IMR-90 (cell line): ENCODE measurements around the gene ZNRF3. TPM values are rescaled to one million over a fixed set of nuclear protein-coding genes. Genes with fewer than 3 reads are reported as not detected.

ENCODE experiments used
- ATAC-seq: fragments of 200-7000 bp; cut with Tn5 transposase; 2 replicates; pipeline ENCODE4 v1.9.1; 2020; ENCODE audit warnings: low read depth, mild to moderate bottlenecking, moderate library complexity
- BruUV-seq: library from RNA; stranded (reverse); fragments of 400-500 nt; replicated peaks from 2 replicates; lab custom pipeline; 2021; lab: Mats Ljungman, UMichigan
- CTCF ChIA-PET: fragments of 300-600 bp; formaldehyde crosslinking; extraction: SDS; loops from one replicate; lab custom pipeline; 2021; ENCODE audit warnings: antibody characterized with exemption; lab: Yijun Ruan, JAX
- POLR2A ChIA-PET: fragments of 300-600 bp; sonication (Branson Sonifier 250); formaldehyde crosslinking; loops from one replicate; lab custom pipeline; 2022; ENCODE audit warnings: antibody characterized with exemption; ENCODE audit not compliant: unreplicated experiment; lab: Charles Lee
- DNase-seq: peaks from one replicate; pipeline ENCODE4 v3.0.0; 2013
- H2AFZ ChIP-seq: replicated peaks from 2 replicates; pipeline ENCODE3; 2013; ENCODE audit warnings: low read length, mild to moderate bottlenecking; ENCODE audit not compliant: poor library complexity
- H2AK5ac ChIP-seq: 2 replicates; pipeline ENCODE4 v1.6.1; 2013; ENCODE audit warnings: low read depth, low read length, inconsistent platforms
- H2AK9ac ChIP-seq: replicated peaks from 2 replicates; pipeline ENCODE3; 2013; ENCODE audit warnings: mild to moderate bottlenecking, low read depth, low read length, moderate library complexity; ENCODE audit not compliant: poor library complexity
- H2BK120ac ChIP-seq: 2 replicates; pipeline ENCODE4 v1.6.1; 2013; ENCODE audit warnings: low read depth, low read length, inconsistent platforms
- H2BK15ac ChIP-seq: 3 replicates; pipeline ENCODE4 v1.6.1; 2013; ENCODE audit warnings: low read depth, low read length, inconsistent platforms
- H2BK20ac ChIP-seq: 2 replicates; pipeline ENCODE4 v1.6.1; 2013; ENCODE audit warnings: low read depth, mild to moderate bottlenecking, inconsistent platforms, low read length, moderate library complexity
- H2BK5ac ChIP-seq: 2 replicates; pipeline ENCODE4 v1.6.1; 2013; ENCODE audit warnings: mild to moderate bottlenecking, low read depth, low read length, inconsistent platforms; ENCODE audit not compliant: poor library complexity, severe bottlenecking
- H3K14ac ChIP-seq: replicated peaks from 2 replicates; pipeline ENCODE4 v1.6.1; 2013; ENCODE audit warnings: low read depth, low read length, inconsistent platforms
- H3K18ac ChIP-seq: 2 replicates; pipeline ENCODE4 v1.6.1; 2013; ENCODE audit warnings: low read depth, low read length, control low read depth
- H3K23ac ChIP-seq: 2 replicates; pipeline ENCODE4 v1.6.1; 2013; ENCODE audit warnings: low read depth, low read length, inconsistent platforms
- H3K27ac ChIP-seq: 2 replicates; pipeline ENCODE4 v1.5.1; 2013; ENCODE audit warnings: mild to moderate bottlenecking, control low read depth, low read length; ENCODE audit not compliant: insufficient read depth
- H3K27me3 ChIP-seq: 2 replicates; pipeline ENCODE4 v1.6.1; 2013; ENCODE audit warnings: low read length; ENCODE audit not compliant: control insufficient read depth, insufficient read depth
- H3K36me3 ChIP-seq: 2 replicates; pipeline ENCODE4 v1.6.1; 2013; ENCODE audit warnings: low read length, mixed read lengths; ENCODE audit not compliant: control insufficient read depth, insufficient read depth
- H3K4ac ChIP-seq: 2 replicates; pipeline ENCODE4 v1.6.1; 2013; ENCODE audit warnings: low read depth, low read length, inconsistent platforms
- H3K4me1 ChIP-seq: 2 replicates; pipeline ENCODE4 v1.6.1; 2013; ENCODE audit warnings: low read length, mixed read lengths; ENCODE audit not compliant: control insufficient read depth, insufficient read depth
- H3K4me2 ChIP-seq: 2 replicates; pipeline ENCODE4 v1.6.1; 2013; ENCODE audit warnings: low read depth, mild to moderate bottlenecking, control low read depth, low read length, moderate library complexity
- H3K4me3 ChIP-seq: 2 replicates; pipeline ENCODE4 v1.5.1; 2013; ENCODE audit warnings: low read depth, mild to moderate bottlenecking, control low read depth, low read length, moderate library complexity; ENCODE audit not compliant: insufficient read depth
- H3K56ac ChIP-seq: 2 replicates; pipeline ENCODE4 v1.6.1; 2013; ENCODE audit warnings: low read length, inconsistent platforms; ENCODE audit not compliant: insufficient read depth; ENCODE audit errors: extremely low read depth
- H3K79me1 ChIP-seq, 2 experiments: 2 replicates each; pipeline ENCODE4 v1.6.1; 2013; ENCODE audit warnings: low read length in 2 of 2, inconsistent platforms in 1 of 2, low read depth in 1 of 2
- H3K9ac ChIP-seq: 2 replicates; pipeline ENCODE4 v1.6.1; 2013; ENCODE audit warnings: low read depth, low read length, control low read depth
- H3K9me1 ChIP-seq: 2 replicates; pipeline ENCODE4 v1.6.1; 2013; ENCODE audit warnings: low read length, inconsistent platforms; ENCODE audit not compliant: insufficient read depth
- H3K9me3 ChIP-seq: 2 replicates; pipeline ENCODE4 v1.6.1; 2013; ENCODE audit warnings: low read length; ENCODE audit not compliant: control insufficient read depth, insufficient read depth
- H4K20me1 ChIP-seq: 2 replicates; pipeline ENCODE4 v1.6.1; 2013; ENCODE audit warnings: low read length, inconsistent platforms; ENCODE audit not compliant: insufficient read depth
- H4K5ac ChIP-seq: 2 replicates; pipeline ENCODE4 v1.6.1; 2013; ENCODE audit warnings: mild to moderate bottlenecking, low read depth, low read length, control low read depth
- H4K8ac ChIP-seq, 2 experiments: 2 replicates each; pipeline ENCODE4 v1.6.1; 2013; ENCODE audit warnings: low read depth in 2 of 2, low read length in 2 of 2, control low read depth in 1 of 2, inconsistent platforms in 1 of 2
- H4K91ac ChIP-seq: 2 replicates; pipeline ENCODE4 v1.6.1; 2013; ENCODE audit warnings: low read depth, low read length, inconsistent platforms; ENCODE audit not compliant: insufficient read depth
- BHLHE40 ChIP-seq: fragments of 150-350 bp; IDR thresholded peaks from 2 replicates; pipeline ENCODE4 v1.6.1; 2016; ENCODE audit warnings: mild to moderate bottlenecking, low read depth, low read length
- ELK1 ChIP-seq: fragments of 150-350 bp; IDR thresholded peaks from 2 replicates; pipeline ENCODE4 v1.6.1; 2016; ENCODE audit warnings: low read depth, mild to moderate bottlenecking, low read length, moderate library complexity, borderline replicate concordance
- FOS ChIP-seq: fragments of 150-350 bp; IDR thresholded peaks from 2 replicates; pipeline ENCODE4 v1.6.1; 2016; ENCODE audit warnings: low read depth, low read length
- MAFK ChIP-seq: IDR thresholded peaks from 2 replicates; pipeline ENCODE4 v1.6.1; 2012; ENCODE audit warnings: low read depth, low read length, improper control_type of control experiment
- NFE2L2 ChIP-seq: fragments of 150-350 bp; IDR thresholded peaks from 2 replicates; pipeline ENCODE4 v1.6.1; 2016; ENCODE audit warnings: low read depth, mild to moderate bottlenecking, low read length
- RCOR1 ChIP-seq: IDR thresholded peaks from 2 replicates; pipeline ENCODE4 v1.6.1; 2012; ENCODE audit warnings: mild to moderate bottlenecking, low read length, improper control_type of control experiment; ENCODE audit not compliant: insufficient replicate concordance
- RFX5 ChIP-seq: IDR thresholded peaks from 2 replicates; pipeline ENCODE4 v1.8.0; 2012; ENCODE audit warnings: low read depth, mild to moderate bottlenecking, low read length, moderate library complexity
- WGBS, 2 experiments: methylation state at CpG; one replicate each; pipeline versions ENCODE4 v1.1.5 to v1.1.7; 2013; ENCODE audit warnings: missing lambda C conversion rate in 2 of 2; ENCODE audit not compliant: insufficient read length in 1 of 2; ENCODE audit errors: extremely low coverage in 2 of 2; 5-methylcytosine and 5-hydroxymethylcytosine counted together
- dilution Hi-C: fragments of 300-500 bp; cut with HindIII; formaldehyde crosslinking; loops from one replicate; pipeline ENCODE4 v1.14.3; 2018; ENCODE audit warnings: low sequenced_read_pairs; ENCODE audit not compliant: unreplicated experiment
- in situ Hi-C: fragments of 300-500 bp; cut with MboI; formaldehyde crosslinking; loops from 3 replicates; pipeline ENCODE4 v1.14.3; 2019; ENCODE audit warnings: low sequenced_read_pairs, inconsistent platforms, mixed read lengths
- intact Hi-C: fragments of 100-400 bp; cut with micrococcal nuclease; formaldehyde crosslinking; loops from 2 replicates; pipeline ENCODE4 v1.10.0; 2022
- polyA plus RNA-seq, 3 experiments: library from polyadenylated mRNA; depleted of rRNA; stranded (reverse); fragments of >200 nt; gene quantifications; 2 replicates each; pipeline ENCODE4 v1.2.3, GENCODE V29; 2012; ENCODE audit warnings: low replicate concordance in 1 of 3
- total RNA-seq: library from RNA; depleted of rRNA; stranded (reverse); fragments of >200 nt; gene quantifications from 2 replicates; pipeline ENCODE4 v1.2.3, GENCODE V29; 2012
- TF ChIP-seq, protein P1 (sequence below): fragments of 150-350 bp; IDR thresholded peaks from 2 replicates; pipeline ENCODE4 v1.6.1; 2017; ENCODE audit warnings: mild to moderate bottlenecking, antibody characterized with exemption, low read length, low read depth

ZNRF3 gene
- total and polyA plus RNA-seq, 2 of the 4 experiments (the other 2 are of a cell fraction) = 1.4 to 2.4 TPM

DNA sequence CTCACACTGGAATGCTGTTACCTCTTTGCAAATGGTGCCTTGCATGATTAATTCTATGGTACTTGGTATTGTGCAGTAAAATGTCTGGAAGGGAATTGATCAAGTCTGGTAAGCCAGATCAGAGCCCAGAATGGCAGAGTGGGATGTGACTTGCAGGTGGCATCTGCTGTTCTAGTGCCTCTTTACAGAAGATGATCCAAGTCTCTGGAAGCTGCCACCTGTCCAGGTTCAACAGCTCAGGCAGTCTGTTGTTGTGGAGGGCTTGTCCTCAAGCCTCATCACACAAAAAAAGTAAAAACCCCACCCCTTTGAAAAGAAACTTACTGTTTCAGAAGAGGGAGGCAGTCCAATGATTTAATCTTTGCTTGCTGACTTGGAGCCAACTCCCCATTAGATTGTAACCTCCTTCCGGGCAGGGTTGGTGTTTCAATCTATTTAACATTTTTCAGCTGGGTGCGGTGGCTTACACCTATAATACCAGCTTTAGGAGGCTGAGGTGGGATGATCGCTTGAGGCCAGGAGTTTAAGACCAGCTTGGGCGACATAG is 17.1 kb downstream of the ZNRF3 start:
- Histone ChIP-seq H2AK9ac (no peak overlapping the region), H3K36me3 (no peaks in the 10 kb centered on the region), H2BK20ac (no peak overlapping the region), H3K18ac (no peak overlapping the region), H2BK120ac (no peak overlapping the region), H3K27me3 (no peaks in the 10 kb centered on the region), H3K56ac (no peak overlapping the region), H3K79me1 (peaks cover 15 to 48% of the 10 kb centered on the region in 2 experiments), H3K9me3 (no peaks in the 10 kb centered on the region), H3K9ac (no peak overlapping the region), H2BK15ac (no peak overlapping the region), H3K9me1 (peaks cover 17% of the 10 kb centered on the region), H3K4me2 (no peak overlapping the region), H3K4me3 (no peak overlapping the region), H4K8ac (no peak overlapping the region), H4K20me1 (peaks cover 13% of the 10 kb centered on the region; the same call in 1 of the 2 replicates), H4K5ac (no peak overlapping the region), H3K4me1 (peaks cover 20% of the 10 kb centered on the region), H3K14ac (no peak overlapping the region), H3K4ac (no peak overlapping the region), H2AFZ (no peak overlapping the region), H4K91ac (no peak overlapping the region), H2AK5ac (no peak overlapping the region), H3K23ac (no peak overlapping the region), H3K27ac (no peak overlapping the region), H2BK5ac (no peak overlapping the region)
- ATAC-seq (no peak), DNase-seq (no peak)
- dilution Hi-C loops = no loop called here
- in situ Hi-C loops = no loop called here
- POLR2A ChIA-PET = no interaction called here
- CTCF ChIA-PET = interaction anchor here (0.6 kb wide), 1 partner anchor 282 kb away, joined by 4 read pairs; no protein-coding TSS in a partner anchor
- TF ChIP-seq RFX5 = no peak
- TF ChIP-seq MAFK = no peak
- TF ChIP-seq BHLHE40 = no peak
- no peak for TF ChIP-seq ELK1
- no peak for TF ChIP-seq FOS
- TF ChIP-seq, protein P1, sequence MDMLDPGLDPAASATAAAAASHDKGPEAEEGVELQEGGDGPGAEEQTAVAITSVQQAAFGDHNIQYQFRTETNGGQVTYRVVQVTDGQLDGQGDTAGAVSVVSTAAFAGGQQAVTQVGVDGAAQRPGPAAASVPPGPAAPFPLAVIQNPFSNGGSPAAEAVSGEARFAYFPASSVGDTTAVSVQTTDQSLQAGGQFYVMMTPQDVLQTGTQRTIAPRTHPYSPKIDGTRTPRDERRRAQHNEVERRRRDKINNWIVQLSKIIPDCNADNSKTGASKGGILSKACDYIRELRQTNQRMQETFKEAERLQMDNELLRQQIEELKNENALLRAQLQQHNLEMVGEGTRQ = no peak
- TF ChIP-seq RCOR1 = no peak
- TF ChIP-seq NFE2L2 = no peak
- WGBS, 2 experiments = no CpG with 5 or more reads among the region's 4 CpGs
- intact Hi-C loops = loop anchor here (5.0 kb wide), 1 partner anchor 132 kb away; no protein-coding TSS in a partner anchor
- no TSS peak for BruUV-seq
